Measurements from ENCODE around the gene NOSTRIN.

NOSTRIN gene

DNA sequence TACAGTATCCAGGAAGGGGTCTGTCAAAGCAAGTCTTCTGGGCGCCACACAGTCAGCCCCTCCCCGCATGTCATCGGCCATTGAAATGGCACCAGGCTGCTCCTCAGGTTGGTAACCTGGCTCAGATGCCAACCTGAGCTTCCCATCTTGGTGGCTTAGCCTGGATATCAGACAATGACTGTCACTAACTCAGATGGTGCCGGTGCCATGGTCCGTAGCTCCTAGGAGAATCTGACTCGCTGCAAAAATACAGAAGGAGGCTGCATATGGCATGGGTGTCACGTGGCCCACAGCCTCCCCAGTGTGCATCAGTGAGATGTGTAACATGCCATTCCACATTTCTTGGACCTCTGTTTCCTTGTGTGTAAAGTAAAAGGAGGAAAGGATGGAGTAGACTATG lies 3.2 kb downstream of the NOSTRIN start:
- DNase-seq (ENCODE audit: low read depth in 1 of 2, low spot score in 1 of 2): no peak
- H3K27ac ChIP-seq (replicated peaks): no peak overlapping the region
- no peaks in the 10 kb centered on the region for H3K27me3 ChIP-seq (ENCODE audit: insufficient read depth, poor library complexity, severe bottlenecking)
- TF ChIP-seq, protein P1, sequence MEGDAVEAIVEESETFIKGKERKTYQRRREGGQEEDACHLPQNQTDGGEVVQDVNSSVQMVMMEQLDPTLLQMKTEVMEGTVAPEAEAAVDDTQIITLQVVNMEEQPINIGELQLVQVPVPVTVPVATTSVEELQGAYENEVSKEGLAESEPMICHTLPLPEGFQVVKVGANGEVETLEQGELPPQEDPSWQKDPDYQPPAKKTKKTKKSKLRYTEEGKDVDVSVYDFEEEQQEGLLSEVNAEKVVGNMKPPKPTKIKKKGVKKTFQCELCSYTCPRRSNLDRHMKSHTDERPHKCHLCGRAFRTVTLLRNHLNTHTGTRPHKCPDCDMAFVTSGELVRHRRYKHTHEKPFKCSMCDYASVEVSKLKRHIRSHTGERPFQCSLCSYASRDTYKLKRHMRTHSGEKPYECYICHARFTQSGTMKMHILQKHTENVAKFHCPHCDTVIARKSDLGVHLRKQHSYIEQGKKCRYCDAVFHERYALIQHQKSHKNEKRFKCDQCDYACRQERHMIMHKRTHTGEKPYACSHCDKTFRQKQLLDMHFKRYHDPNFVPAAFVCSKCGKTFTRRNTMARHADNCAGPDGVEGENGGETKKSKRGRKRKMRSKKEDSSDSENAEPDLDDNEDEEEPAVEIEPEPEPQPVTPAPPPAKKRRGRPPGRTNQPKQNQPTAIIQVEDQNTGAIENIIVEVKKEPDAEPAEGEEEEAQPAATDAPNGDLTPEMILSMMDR (IDR thresholded peaks at IDR 0.05; ENCODE audit: insufficient read depth, low read length): no peak
- TF ChIP-seq, protein P2, sequence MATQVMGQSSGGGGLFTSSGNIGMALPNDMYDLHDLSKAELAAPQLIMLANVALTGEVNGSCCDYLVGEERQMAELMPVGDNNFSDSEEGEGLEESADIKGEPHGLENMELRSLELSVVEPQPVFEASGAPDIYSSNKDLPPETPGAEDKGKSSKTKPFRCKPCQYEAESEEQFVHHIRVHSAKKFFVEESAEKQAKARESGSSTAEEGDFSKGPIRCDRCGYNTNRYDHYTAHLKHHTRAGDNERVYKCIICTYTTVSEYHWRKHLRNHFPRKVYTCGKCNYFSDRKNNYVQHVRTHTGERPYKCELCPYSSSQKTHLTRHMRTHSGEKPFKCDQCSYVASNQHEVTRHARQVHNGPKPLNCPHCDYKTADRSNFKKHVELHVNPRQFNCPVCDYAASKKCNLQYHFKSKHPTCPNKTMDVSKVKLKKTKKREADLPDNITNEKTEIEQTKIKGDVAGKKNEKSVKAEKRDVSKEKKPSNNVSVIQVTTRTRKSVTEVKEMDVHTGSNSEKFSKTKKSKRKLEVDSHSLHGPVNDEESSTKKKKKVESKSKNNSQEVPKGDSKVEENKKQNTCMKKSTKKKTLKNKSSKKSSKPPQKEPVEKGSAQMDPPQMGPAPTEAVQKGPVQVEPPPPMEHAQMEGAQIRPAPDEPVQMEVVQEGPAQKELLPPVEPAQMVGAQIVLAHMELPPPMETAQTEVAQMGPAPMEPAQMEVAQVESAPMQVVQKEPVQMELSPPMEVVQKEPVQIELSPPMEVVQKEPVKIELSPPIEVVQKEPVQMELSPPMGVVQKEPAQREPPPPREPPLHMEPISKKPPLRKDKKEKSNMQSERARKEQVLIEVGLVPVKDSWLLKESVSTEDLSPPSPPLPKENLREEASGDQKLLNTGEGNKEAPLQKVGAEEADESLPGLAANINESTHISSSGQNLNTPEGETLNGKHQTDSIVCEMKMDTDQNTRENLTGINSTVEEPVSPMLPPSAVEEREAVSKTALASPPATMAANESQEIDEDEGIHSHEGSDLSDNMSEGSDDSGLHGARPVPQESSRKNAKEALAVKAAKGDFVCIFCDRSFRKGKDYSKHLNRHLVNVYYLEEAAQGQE (IDR thresholded peaks at IDR 0.05; ENCODE audit: insufficient replicate concordance, low read depth): no peak
- TF ChIP-seq POLR2AphosphoS5 (IDR thresholded peaks at IDR 0.05; ENCODE audit: low read depth) (no peak), GABPA (IDR thresholded peaks at IDR 0.05; ENCODE audit: low read depth) (no peak), SPI1 (IDR thresholded peaks at IDR 0.05; ENCODE audit: borderline replicate concordance, low read depth) (no peak)
- no peak overlapping the region for H3K4me3 ChIP-seq (replicated peaks; ENCODE audit: insufficient read depth, low read length)

DNA sequence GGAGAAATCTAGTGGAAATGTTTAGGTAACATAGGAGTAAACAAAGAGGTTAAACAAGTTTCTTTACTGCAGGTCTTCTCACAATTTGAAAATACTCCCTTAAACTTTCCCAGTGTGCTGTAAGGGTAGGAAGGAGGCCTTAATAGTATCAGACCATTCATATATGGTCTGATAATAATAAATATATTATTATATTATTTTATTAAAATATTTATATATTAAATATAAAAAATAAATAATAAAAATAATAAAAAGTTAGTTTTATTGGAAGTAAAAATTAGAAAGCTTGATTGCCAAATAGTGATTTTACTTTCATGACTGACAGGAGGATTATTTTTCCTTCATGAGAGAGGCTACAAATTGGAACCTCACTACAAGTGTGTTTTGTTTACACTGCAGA lies 7.1 kb downstream of the NOSTRIN start:
- no peak for DNase-seq (ENCODE audit: low read depth in 1 of 2, low spot score in 1 of 2)
- no peak overlapping the region for H3K4me3 ChIP-seq (replicated peaks; ENCODE audit: insufficient read depth, low read length)
- no peak overlapping the region for H3K27ac ChIP-seq (replicated peaks)
- TF ChIP-seq SPI1 (IDR thresholded peaks at IDR 0.05; ENCODE audit: borderline replicate concordance, low read depth) (no peak), POLR2AphosphoS5 (IDR thresholded peaks at IDR 0.05; ENCODE audit: low read depth) (no peak), GABPA (IDR thresholded peaks at IDR 0.05; ENCODE audit: low read depth) (no peak)
- TF ChIP-seq, protein P2 (IDR thresholded peaks at IDR 0.05; ENCODE audit: insufficient replicate concordance, low read depth): no peak
- TF ChIP-seq, protein P1 (IDR thresholded peaks at IDR 0.05; ENCODE audit: insufficient read depth, low read length): no peak
- peaks cover 3% of the 10 kb centered on the region for H3K27me3 ChIP-seq (ENCODE audit: insufficient read depth, poor library complexity, severe bottlenecking)

DNA sequence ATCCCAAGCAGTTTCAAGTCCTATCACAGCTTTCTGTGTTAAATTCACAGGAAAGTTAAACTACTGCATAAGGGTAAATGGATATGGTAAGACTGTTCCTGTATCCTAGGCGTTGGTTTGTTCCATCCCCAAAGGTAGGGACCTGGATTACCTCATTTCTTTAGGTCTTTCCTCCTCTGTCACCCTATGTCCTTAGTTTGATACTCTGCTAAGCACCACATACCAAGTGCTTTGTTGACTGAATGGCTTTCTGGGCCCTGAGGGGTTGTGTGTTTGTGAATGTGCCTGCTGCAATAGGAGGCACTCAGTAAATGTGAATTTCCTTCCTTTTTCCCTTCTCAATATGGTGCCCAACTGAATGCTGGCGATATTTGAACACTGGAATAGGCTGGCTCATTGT lies 7.8 kb downstream of the NOSTRIN start:
- no peak for TF ChIP-seq SPI1 (IDR thresholded peaks at IDR 0.05; ENCODE audit: borderline replicate concordance, low read depth)
- TF ChIP-seq GABPA (IDR thresholded peaks at IDR 0.05; ENCODE audit: low read depth): no peak
- TF ChIP-seq, protein P1 (IDR thresholded peaks at IDR 0.05; ENCODE audit: insufficient read depth, low read length): no peak
- TF ChIP-seq POLR2AphosphoS5 (IDR thresholded peaks at IDR 0.05; ENCODE audit: low read depth): no peak
- TF ChIP-seq, protein P2 (IDR thresholded peaks at IDR 0.05; ENCODE audit: insufficient replicate concordance, low read depth): no peak
- Histone ChIP-seq H3K27ac (replicated peaks) (no peak overlapping the region), H3K4me3 (replicated peaks; ENCODE audit: insufficient read depth, low read length) (no peak overlapping the region), H3K27me3 (ENCODE audit: insufficient read depth, poor library complexity, severe bottlenecking) (peaks cover 3% of the 10 kb centered on the region)
- no peak for DNase-seq (ENCODE audit: low read depth in 1 of 2, low spot score in 1 of 2)

Measured in HL-60 (cell line).